ENCODE measurements around the gene LRRC26.
"Not testable (repeated sequence)": the region's sequence is repeated elsewhere in the genome, so short reads cannot be mapped to it uniquely, and the experiment has no call there.

LRRC26 gene

GRCh38 chr9:137130176-137130755 lies 39.6 kb downstream of the LRRC26 start:
- DNase-seq: no peak

DNA sequence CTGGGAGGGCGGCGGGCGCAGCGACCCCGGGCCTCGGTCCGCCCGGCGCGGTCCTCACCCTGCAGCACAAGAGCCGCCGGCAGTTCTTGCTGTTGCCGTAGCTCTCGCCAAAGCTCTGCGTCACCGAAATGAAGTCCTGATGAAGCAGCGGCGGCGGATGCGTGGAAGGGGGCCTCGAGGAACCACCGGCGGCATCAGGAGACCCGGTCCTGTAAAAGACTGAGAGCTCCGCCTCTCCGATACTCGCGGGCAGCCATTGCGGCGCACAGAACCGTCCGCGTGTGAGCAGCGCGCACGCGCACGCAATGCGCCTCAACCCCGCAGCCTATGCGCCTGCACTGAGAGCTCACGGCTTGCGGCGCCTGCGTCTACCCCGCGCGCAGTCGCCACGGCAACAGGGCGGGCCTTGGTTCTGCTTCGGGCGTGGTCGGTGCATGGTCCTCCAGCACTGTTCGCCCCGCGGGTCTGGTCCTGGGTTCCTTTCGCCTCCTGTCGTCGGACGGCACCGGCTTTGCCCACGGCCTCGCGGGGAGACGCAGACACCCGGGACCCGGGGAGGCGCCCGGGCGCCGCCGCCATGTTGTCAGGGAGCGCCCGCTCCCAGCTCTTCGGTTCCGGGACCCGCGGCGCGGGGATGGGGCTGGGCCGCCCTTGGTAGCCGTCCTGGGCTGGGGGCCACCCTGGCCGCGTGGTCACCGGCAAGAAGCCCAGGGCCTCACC lies 40.2 kb downstream of the LRRC26 start:
- DNase-seq: peak; percentile 94

GRCh38 chr9:137128862-137129455 lies 40.9 kb downstream of the LRRC26 start:
- DNase-seq: no peak

DNA sequence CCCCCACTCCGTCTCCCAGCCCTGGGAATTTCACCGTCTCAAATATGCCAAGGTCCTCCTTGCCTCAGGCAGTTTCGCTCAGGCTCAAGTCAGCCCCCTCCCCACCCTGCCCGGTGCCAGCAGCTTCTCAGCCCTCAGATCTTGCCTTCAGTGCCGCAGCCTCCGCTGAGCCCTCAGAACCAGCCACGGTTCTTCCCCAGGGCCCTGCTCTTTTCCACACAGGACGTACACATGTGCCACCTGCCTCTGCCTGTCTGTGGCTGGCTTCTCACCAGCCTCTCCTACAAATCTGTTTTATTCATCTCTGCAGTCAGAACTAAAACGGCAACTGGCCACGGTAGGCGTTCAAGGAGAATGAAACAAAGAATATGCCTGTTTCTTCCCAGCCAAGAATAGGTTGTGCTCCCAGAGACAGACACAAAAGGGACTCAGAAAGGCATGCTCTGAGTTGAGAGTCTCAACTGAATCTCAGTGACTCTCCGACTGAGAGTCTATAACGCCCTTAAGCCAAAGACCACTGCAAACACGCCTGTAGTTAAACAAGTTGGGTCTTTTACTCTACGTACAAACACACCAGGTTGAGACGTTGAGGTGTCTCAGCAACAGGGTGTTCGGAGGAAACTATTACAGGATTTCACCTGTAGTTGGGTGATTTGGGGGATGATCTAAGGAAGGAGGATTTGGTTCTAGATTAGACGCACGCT lies 41.5 kb downstream of the LRRC26 start:
- DNase-seq: no peak

DNA sequence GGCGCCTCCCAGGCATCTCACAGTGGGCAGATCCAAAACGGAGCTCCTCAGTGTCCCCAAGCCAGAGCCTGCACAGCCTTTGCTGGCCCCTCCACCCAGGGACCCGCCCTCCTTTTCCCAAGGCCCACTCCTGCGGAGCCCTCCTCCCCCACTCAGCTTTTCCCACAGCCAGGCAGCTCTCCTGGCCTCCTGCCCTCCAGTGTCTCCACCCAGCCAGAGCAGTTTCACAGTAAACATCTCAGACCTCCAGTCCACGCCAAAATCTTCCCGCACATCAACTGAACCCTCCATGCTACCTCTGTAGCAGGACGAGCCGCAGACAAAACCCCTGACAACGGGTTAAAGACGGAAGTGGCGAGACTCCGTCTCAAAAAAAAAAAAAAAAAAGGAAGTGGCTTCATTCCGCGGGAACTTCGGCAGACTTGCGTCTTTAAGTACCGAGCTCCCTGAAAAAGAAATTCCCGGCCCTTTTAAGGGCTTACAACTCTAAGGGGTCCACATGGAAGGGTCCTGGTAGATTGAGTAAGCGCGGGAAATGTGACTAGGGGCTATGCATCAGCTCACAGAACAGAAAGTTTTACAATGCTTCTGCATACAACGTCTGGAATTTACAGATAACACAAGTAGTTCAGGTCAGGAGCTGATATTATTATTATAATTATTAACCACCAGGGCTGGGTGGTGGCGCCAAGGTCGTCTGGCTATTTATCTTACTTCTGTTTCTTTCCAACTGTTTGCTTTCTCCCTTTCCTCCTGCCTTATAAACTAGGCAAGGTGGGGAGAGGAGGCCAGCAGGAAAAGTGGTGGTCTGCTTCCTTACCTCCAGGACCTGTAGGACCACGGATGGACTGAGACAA lies 42.3 kb downstream of the LRRC26 start:
- peak; percentile 74 for DNase-seq

- DNase-seq: peak; percentile 46
Observed at GRCh38 chr9:137126786-137127185, 43.1 kb downstream of the LRRC26 start.

- DNase-seq: not testable (repeated sequence)
Observed at GRCh38 chr9:137123952-137124462, 45.8 kb downstream of the LRRC26 start.

- no peak for DNase-seq
Observed at GRCh38 chr9:137123468-137123837, 46.4 kb downstream of the LRRC26 start.

- DNase-seq: not testable (repeated sequence)
Observed at GRCh38 chr9:137122796-137123467, 46.9 kb downstream of the LRRC26 start.

- DNase-seq: not testable (repeated sequence)
Observed at GRCh38 chr9:137121927-137122795, 47.7 kb downstream of the LRRC26 start.
